GM12878 (cell line): ENCODE results near the gene MEGF11. TPM values are rescaled to one million over a fixed set of nuclear protein-coding genes. Genes with fewer than 3 reads are reported as not detected.

Experiments used
- ATAC-seq: fragments of 200-7000 bp; cut with Tn5 transposase; 3 replicates; pipeline ENCODE4 v1.9.1; 2020; ENCODE audit warnings: mild to moderate bottlenecking, moderate library complexity
- BruUV-seq: library from RNA; stranded (reverse); fragments of 400-500 nt; replicated peaks from 2 replicates; lab custom pipeline; 2021; lab: Mats Ljungman, UMichigan
- CTCF ChIA-PET: fragments of 300-600 bp; sonication (Branson Sonifier 250); formaldehyde crosslinking; extraction: SDS; loops from one replicate; lab custom pipeline; 2021; ENCODE audit warnings: inconsistent platforms; lab: Yijun Ruan, JAX
- POLR2A ChIA-PET: fragments of 350-600 bp; formaldehyde crosslinking; extraction: SDS; loops from one replicate; lab custom pipeline; 2021; ENCODE audit warnings: inconsistent platforms; lab: Charles Lee
- RAD21 ChIA-PET: fragments of 300-600 bp; sonication (Branson Sonifier 250); formaldehyde crosslinking; loops from one replicate; lab custom pipeline; 2023; ENCODE audit warnings: antibody characterized with exemption; ENCODE audit not compliant: unreplicated experiment; lab: Charles Lee
- SMC1A ChIA-PET: fragments of 300-600 bp; sonication (Branson Sonifier 250); formaldehyde crosslinking; loops from one replicate; lab custom pipeline; 2023; ENCODE audit not compliant: unreplicated experiment, uncharacterized antibody; lab: Charles Lee
- DNase-seq: peaks from one replicate; pipeline ENCODE4 v3.0.0-alpha.2; 2011; ENCODE audit warnings: low read depth, low spot score
- FAIRE-seq: peaks from 3 replicates; lab custom pipeline; 2011; peaks lifted over from hg19 to GRCh38; lab: Jason Lieb, UNC
- H2AFZ ChIP-seq: 2 replicates; pipeline ENCODE4 v1.6.0; 2011; ENCODE audit warnings: low read depth, low read length, control low read depth; ENCODE audit not compliant: control insufficient read depth
- H3K27ac ChIP-seq: 2 replicates; pipeline ENCODE4 v1.5.1; 2011; ENCODE audit warnings: control low read depth; ENCODE audit not compliant: control insufficient read depth, insufficient read depth
- H3K27me3 ChIP-seq, 2 experiments: replicated peaks in 1 of 2; 2 replicates each; pipeline versions ENCODE4 v1.6.0 to v1.6.1; 2011; ENCODE audit warnings: low read length in 1 of 2; ENCODE audit not compliant: control insufficient read depth in 2 of 2, insufficient read depth in 2 of 2
- H3K36me3 ChIP-seq, 2 experiments: 2 replicates each; pipeline ENCODE4 v1.5.1; 2011; ENCODE audit warnings: low read length in 1 of 2; ENCODE audit not compliant: control insufficient read depth in 2 of 2, insufficient read depth in 2 of 2
- H3K4me1 ChIP-seq: 2 replicates; pipeline ENCODE4 v1.6.1; 2011; ENCODE audit warnings: mild to moderate bottlenecking, low read length, moderate library complexity, mixed read lengths; ENCODE audit not compliant: control insufficient read depth, insufficient read depth
- H3K4me2 ChIP-seq: 2 replicates; pipeline ENCODE4 v1.6.0; 2011; ENCODE audit warnings: control low read depth; ENCODE audit not compliant: control insufficient read depth, insufficient read depth
- H3K4me3 ChIP-seq: fragments of 200-600 bp; sonication (generic); 2 replicates; pipeline ENCODE4 v1.5.1; 2016
- H3K79me2 ChIP-seq: 2 replicates; pipeline ENCODE4 v1.6.0; 2011; ENCODE audit warnings: low read length; ENCODE audit not compliant: control insufficient read depth, insufficient read depth
- H3K9ac ChIP-seq: 2 replicates; pipeline ENCODE4 v1.8.0; 2011; ENCODE audit warnings: low read length, control low read depth, mixed read lengths; ENCODE audit not compliant: control insufficient read depth, insufficient read depth
- H3K9me3 ChIP-seq: replicated peaks from 3 replicates; pipeline ENCODE4 v1.5.1; 2011; ENCODE audit warnings: mild to moderate bottlenecking, low read length; ENCODE audit not compliant: control insufficient read depth, insufficient read depth
- H4K20me1 ChIP-seq: 2 replicates; pipeline ENCODE4 v1.6.0; 2011; ENCODE audit not compliant: control insufficient read depth, insufficient read depth
- ATF3 ChIP-seq: IDR thresholded peaks from 2 replicates; pipeline ENCODE4 v1.6.1; 2011; ENCODE audit warnings: low read depth, mild to moderate bottlenecking, low read length, moderate library complexity, borderline replicate concordance; ENCODE audit errors: extremely low read depth
- CEBPZ ChIP-seq: fragments of 150-350 bp; IDR thresholded peaks from 2 replicates; pipeline ENCODE4 v1.6.1; 2016; ENCODE audit warnings: low read depth, low read length
- DPF2 ChIP-seq: fragments of 450-650 bp; IDR thresholded peaks from 2 replicates; pipeline ENCODE4 v1.6.1; 2017; ENCODE audit warnings: mild to moderate bottlenecking
- ETV6 ChIP-seq, 2 experiments: fragments of 450-650 bp in 1 of 2; IDR thresholded peaks in 1 of 2; conservative IDR thresholded peaks in 1 of 2; 2 replicates each; pipeline ENCODE4 v1.6.1; 2014; ENCODE audit warnings: antibody characterized with exemption in 1 of 2, borderline replicate concordance in 1 of 2, low read depth in 1 of 2, mild to moderate bottlenecking in 1 of 2, moderate library complexity in 1 of 2
- GATAD2B ChIP-seq: fragments of 450-650 bp; conservative IDR thresholded peaks from 2 replicates; pipeline ENCODE4 v1.6.1; 2017; ENCODE audit warnings: low read depth, mild to moderate bottlenecking, moderate library complexity
- JUNB ChIP-seq: IDR thresholded peaks from 2 replicates; pipeline ENCODE4 v1.6.1; 2016; ENCODE audit warnings: antibody characterized with exemption, mild to moderate bottlenecking
- MYB ChIP-seq: fragments of 150-350 bp; IDR thresholded peaks from 2 replicates; pipeline ENCODE4 v1.6.1; 2014; ENCODE audit warnings: mild to moderate bottlenecking, low read depth, low read length, borderline replicate concordance
- MYC ChIP-seq: IDR thresholded peaks from 2 replicates; pipeline ENCODE4 v1.6.1; 2011; ENCODE audit warnings: mild to moderate bottlenecking, low read length, moderate library complexity, inconsistent platforms; ENCODE audit not compliant: insufficient read depth, insufficient replicate concordance, insufficient read length, severe bottlenecking
- NFIC ChIP-seq: IDR thresholded peaks from 2 replicates; pipeline ENCODE4 v1.6.1; 2012; ENCODE audit warnings: low read depth, mild to moderate bottlenecking, inconsistent platforms, low read length, moderate library complexity
- NFYA ChIP-seq: IDR thresholded peaks from 2 replicates; pipeline ENCODE4 v1.6.1; 2011; ENCODE audit warnings: low read depth, mild to moderate bottlenecking, low read length, improper control_type of control experiment, borderline replicate concordance
- NFYB ChIP-seq: IDR thresholded peaks from 2 replicates; pipeline ENCODE4 v1.6.1; 2011; ENCODE audit warnings: low read depth, mild to moderate bottlenecking, low read length, improper control_type of control experiment, moderate library complexity; ENCODE audit not compliant: insufficient read depth
- NR2C1 ChIP-seq: fragments of 450-650 bp; IDR thresholded peaks from 2 replicates; pipeline ENCODE4 v1.6.1; 2017; ENCODE audit warnings: antibody characterized with exemption, mild to moderate bottlenecking, moderate library complexity
- NRF1 ChIP-seq: conservative IDR thresholded peaks from 2 replicates; pipeline ENCODE4 v1.6.1; 2011; ENCODE audit warnings: mild to moderate bottlenecking, low read depth, low read length, improper control_type of control experiment
- SMC3 ChIP-seq: IDR thresholded peaks from 2 replicates; pipeline ENCODE4 v1.6.1; 2011; ENCODE audit warnings: low read length, improper control_type of control experiment, borderline replicate concordance
- TAF1 ChIP-seq: IDR thresholded peaks from 2 replicates; pipeline ENCODE4 v1.6.1; 2011; ENCODE audit warnings: mild to moderate bottlenecking, low read depth, low read length, borderline replicate concordance
- TBL1XR1 ChIP-seq: IDR thresholded peaks from 2 replicates; pipeline ENCODE4 v1.6.1; 2012; ENCODE audit warnings: low read depth, low read length, improper control_type of control experiment
- WGBS: methylation state at CpG from one replicate; pipeline ENCODE4 v1.1.6; 2016; ENCODE audit warnings: low lambda C conversion rate; ENCODE audit not compliant: insufficient replicate concordance, insufficient coverage; ENCODE audit errors: missing lambda C conversion rate; 5-methylcytosine and 5-hydroxymethylcytosine counted together
- in situ Hi-C: fragments of 300-500 bp; cut with MboI; formaldehyde crosslinking; loops from 9 replicates; pipeline ENCODE4 v1.14.3; 2018; ENCODE audit warnings: mixed read lengths
- intact Hi-C: fragments of 100-400 bp; cut with micrococcal nuclease; formaldehyde crosslinking; loops from one replicate; pipeline ENCODE4 v1.14.2; 2022; ENCODE audit not compliant: unreplicated experiment
- polyA plus RNA-seq, 11 experiments: library from polyadenylated mRNA; depleted of rRNA in 4 of 11; unstranded in 6 of 11; stranded (reverse) in 5 of 11; fragments of >200 nt; fragmentation: Nextera tagmentation in 4 of 11; fragmentation: Illumina TruSeq in 1 of 11; extraction: Ambion mirVana in 4 of 11; extraction: Trizol in 1 of 11; gene quantifications; 1 replicate in 1 of 11; 2 replicates in 10 of 11; pipeline versions ENCODE4 v1.2.1 to v1.2.3, GENCODE V29; 2011 to 2016; ENCODE audit warnings: inconsistent platforms in 2 of 11, missing spikeins in 2 of 11, low read depth in 1 of 11
- total RNA-seq, 4 experiments: library from RNA; depleted of rRNA in 3 of 4; stranded (reverse); fragments of >200 nt in 3 of 4; fragmentation: Illumina TruSeq in 1 of 4; extraction: Trizol in 1 of 4; gene quantifications; 2 replicates each; pipeline versions ENCODE4 v1.2.1 to v1.2.3, GENCODE V29; 2013 to 2021

Gene MEGF11
- total and polyA plus RNA-seq, 10 of the 15 experiments (the other 5 are each of a cell fraction or from before 2014, with no cell fraction given): 0.03 to 1.7 (median 0.49) TPM

GRCh38 chr15:66042624-66043023 is 210.9 kb downstream of the MEGF11 start:
- Histone ChIP-seq H4K20me1 (no peaks in the 10 kb centered on the region), H3K9me3 (no peaks in the 10 kb centered on the region), H3K36me3 (no peaks in the 10 kb centered on the region), H3K27ac (no peak overlapping the region), H3K4me3 (no peak overlapping the region), H3K79me2 (no peaks in the 10 kb centered on the region), H3K4me2 (no peak overlapping the region), H3K4me1 (no peaks in the 10 kb centered on the region), H3K27me3 (peaks cover 0 to 10% of the 10 kb centered on the region in 2 experiments; a peak in 2 of 4 replicates), H3K9ac (no peak overlapping the region), H2AFZ (no peak overlapping the region)
- SMC1A ChIA-PET: interaction anchor here (1.0 kb wide), 1 partner anchor 122 kb away, joined by 3 read pairs; no protein-coding TSS in a partner anchor
- intact Hi-C loops: no loop called here
- ATAC-seq: no peak
- POLR2A ChIA-PET: no interaction called here
- WGBS: 30% methylated on average over 5 of the region's 5 CpGs
- in situ Hi-C loops: no loop called here
- FAIRE-seq: no peak
- RAD21 ChIA-PET: interaction anchor here (1.1 kb wide), 1 partner anchor 84 kb away, joined by 3 read pairs; no protein-coding TSS in a partner anchor
- no TSS peak for BruUV-seq
- DNase-seq: no peak
- TF ChIP-seq TBL1XR1: no peak
- no peak for TF ChIP-seq CEBPZ
- TF ChIP-seq NR2C1: no peak
- no peak for TF ChIP-seq MYC
- no peak for TF ChIP-seq NFYB
- TF ChIP-seq NRF1: no peak
- TF ChIP-seq NFIC: no peak
- no peak for TF ChIP-seq JUNB
- no peak for TF ChIP-seq TAF1
- TF ChIP-seq ATF3: no peak
- no peak for TF ChIP-seq ETV6 (conservative IDR thresholded peaks at IDR 0.05 in 1 of 2, IDR thresholded peaks at IDR 0.05 in 1 of 2; ENCODE audit: borderline replicate concordance in 1 of 2, low read depth in 1 of 2)
- TF ChIP-seq GATAD2B: no peak
- TF ChIP-seq DPF2: no peak
- TF ChIP-seq SMC3: no peak
- TF ChIP-seq NFYA: no peak
- TF ChIP-seq MYB: no peak
- CTCF ChIA-PET: no interaction called here
